HT1080 (cell line): ENCODE data around the gene OR14A2. TPM values are rescaled to one million over a fixed set of nuclear protein-coding genes. Genes with fewer than 3 reads are reported as not detected.
A peak's percentile ranks its signal among the peaks of the same experiment; 100 is the strongest.
"Not testable (repeated sequence)": the region's sequence is repeated elsewhere in the genome, so short reads cannot be mapped to it uniquely, and the experiment has no call there.

ENCODE experiments used
- DNase-seq: peaks from one replicate; pipeline ENCODE4 v3.0.0-alpha.2; 2015; ENCODE audit warnings: low read depth
- polyA plus RNA-seq, 2 experiments: library from polyadenylated mRNA; depleted of rRNA; stranded (reverse); fragments of >200 nt; gene quantifications; 2 replicates each; pipeline ENCODE4 v1.2.3, GENCODE V29; 2015
- total RNA-seq: library from RNA; depleted of rRNA; stranded (reverse); fragments of >200 nt; shearing (Covaris generic); gene quantifications from 2 replicates; pipeline ENCODE4 v1.2.3, GENCODE V29; 2014; rRNA removed

The OR14A2 gene
- total RNA-seq, result not detected in 2 replicates
- polyA plus RNA-seq (2015; cell fraction: cytosol; rRNA removed), result not detected in 2 replicates
- polyA plus RNA-seq (2015; cell fraction: nucleus; rRNA removed), result not detected in 2 replicates

- no peak for DNase-seq
Measured at GRCh38 chr1:247748041-247748440, at the start of gene OR14A2. OR14A2 (minus strand) TSS chr1:247748141.

DNA sequence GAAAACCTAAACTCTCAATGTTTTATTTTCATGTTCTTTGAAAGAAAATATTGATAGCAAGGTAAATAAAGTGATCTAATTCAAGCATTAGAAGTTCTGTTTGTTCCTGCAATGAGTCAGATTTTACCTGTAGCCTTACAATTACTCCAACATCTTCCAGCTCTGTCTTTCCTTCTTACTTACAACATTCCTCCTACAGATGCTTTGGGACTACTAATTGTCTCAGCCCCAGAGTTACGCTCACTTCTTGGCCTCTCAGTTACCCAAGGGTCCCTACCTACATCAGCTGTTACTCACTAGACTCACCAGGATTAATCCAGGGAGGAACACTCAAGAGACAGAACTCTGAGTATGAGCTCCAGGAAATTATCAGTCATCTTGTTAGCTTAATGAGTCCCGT, 49.6 kb upstream of the OR14A2 start:
- DNase-seq, result no peak

- DNase-seq, result no peak
Measured at GRCh38 chr1:247769603-247770002, 21.7 kb upstream of the OR14A2 start.

DNA sequence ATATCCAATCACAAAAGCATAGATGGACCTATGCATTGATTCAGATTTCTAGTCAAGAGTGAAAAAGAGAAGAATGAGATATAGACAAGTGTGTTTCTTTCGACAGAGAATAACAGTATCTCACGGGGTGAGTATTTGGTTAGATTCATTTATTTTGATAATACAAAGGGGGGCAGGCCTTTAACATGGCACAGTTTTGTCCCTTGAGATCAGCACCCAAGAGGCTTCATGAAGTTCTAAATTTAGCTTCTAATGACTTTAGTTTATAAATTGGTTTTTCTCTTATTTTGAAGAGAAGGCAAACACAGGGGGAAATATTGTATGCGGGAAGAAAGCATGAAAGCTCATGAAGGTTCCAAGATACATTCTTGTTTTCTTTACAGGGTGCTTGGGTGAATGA, 12.5 kb upstream of the OR14A2 start, which contains the start of gene OR1C1:
Gene OR1C1, minus strand, starts transcription at position 101 of the 400 bp plus-strand sequence. CDS start 2,150 bp downstream, outside the sequence.
- DNase-seq, result no peak

GRCh38 chr1:247754311-247754710, 6.4 kb upstream of the OR14A2 start:
- not testable (repeated sequence) for DNase-seq

DNA sequence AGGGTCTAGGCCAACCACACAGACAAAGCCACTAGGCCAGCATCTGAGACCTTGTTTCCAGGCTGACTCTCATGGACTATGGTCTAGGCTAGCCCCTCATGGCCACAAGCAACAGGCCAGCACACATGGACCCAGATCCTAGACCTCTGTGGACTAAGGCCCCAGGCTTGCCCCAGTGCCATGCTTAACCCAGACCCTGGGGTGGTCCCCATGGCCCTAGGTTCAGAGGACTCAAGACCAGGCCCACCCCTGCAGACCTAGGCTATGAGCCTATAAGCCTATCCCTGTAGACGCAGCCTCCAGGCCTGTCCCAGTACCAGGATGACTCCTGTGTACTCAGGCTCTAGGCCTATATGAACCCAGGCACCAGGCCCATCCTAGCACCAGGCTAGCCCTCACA, 1.9 kb upstream of the OR14A2 start:
- no peak for DNase-seq

DNA sequence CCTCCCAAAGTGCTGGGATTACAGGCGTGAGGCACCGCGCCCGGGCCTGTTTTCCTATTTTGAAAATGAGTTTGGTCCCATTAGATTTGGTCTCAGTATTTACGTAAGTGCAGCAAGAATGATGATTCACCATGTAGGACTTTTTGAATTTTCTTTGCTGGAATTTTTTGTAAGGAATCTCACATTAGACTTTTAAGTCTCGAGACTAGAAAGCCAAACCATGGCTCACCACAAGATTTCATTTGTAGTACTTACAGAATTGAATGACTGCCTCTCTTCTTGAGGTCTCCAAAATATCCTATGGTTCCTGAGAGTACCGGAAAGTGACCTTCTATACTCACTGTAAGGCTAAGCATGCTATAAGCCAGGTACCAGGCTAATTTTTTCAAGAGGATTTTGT, 325 bp downstream of the OR14A2 start:
- peak; percentile 63 for DNase-seq

DNA sequence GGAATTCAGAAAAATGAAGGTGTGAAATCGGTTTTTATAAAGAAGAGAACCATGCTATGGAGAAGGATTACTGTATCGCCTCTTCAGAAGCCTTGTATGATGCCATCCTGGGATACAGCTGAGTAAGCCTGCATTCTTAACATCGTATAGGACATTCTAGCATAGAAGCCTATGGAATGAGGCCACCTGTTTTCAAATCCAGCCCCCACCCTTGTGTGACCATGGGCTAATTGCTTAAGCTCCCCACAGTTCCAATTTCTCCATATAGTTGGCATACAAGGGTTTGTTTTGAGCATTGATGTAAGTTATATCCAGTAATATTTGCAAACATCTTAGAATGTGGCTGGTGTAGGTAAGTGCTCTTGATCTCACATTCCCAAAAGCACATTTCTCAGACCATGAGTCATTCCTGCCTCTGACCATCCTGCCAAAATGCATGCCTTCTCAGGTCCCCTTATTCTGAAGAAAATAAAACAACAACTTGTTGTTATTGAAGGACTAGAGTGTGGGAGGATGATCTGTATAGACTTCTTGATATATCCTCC, 1.5 kb downstream of the OR14A2 start:
- peak; percentile 23 for DNase-seq

GRCh38 chr1:247742215-247742760, 5.7 kb downstream of the OR14A2 start:
- DNase-seq, result peak; percentile 59

DNA sequence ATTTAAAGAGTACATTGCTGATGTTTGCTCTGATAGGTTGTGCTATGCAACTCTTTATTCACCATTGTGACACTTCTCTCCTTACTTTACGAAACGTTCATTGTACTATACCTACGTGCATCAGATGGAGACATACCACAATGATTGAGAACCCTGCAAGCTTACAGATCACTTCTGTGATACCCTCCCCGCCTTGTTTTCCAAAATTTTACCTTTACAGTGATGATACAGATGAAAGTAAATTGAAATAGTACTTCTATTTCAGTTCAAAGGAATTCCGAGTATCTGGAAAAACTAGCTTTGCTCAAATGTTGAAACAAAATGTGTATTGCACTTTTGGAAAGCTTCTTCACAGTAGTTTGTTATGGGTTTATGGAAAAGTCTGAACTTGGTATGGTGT, 6.2 kb downstream of the OR14A2 start:
- DNase-seq, result no peak

DNA sequence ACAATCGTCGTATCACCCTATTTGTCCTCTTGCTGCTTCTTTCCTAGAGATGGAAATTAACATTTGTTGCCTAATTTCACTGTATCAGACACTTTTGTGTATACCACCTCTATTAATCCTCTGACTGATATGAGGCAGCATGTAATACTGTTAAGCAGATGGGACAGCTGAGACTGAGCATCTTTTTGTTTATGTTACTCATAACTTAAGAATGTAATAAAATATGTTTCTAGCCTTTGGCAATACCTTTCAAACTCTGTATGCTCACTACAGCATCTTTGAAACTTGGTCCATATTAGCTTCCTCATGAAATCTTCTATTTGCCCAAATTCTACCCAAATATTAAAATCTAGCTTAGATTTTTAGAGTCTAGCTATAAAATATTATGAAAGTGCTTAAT, 7.2 kb downstream of the OR14A2 start:
- DNase-seq, result no peak

DNA sequence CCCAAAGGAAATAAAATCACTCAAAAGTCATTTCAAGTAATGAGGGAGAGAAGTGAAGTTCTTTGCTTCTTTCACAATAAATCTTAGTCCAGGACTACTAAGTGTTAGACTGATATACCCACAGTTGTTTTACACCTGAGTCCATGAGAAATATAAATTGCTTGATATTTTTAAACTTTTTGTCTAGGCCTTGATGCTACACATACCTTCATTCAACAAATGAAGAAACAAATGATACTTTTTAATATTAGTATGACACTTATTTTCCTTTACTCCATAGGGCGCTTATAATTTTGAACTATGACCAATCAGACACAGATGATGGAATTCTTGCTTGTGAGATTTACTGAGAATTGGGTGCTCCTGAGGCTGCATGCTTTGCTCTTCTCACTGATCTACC, 9.6 kb downstream of the OR14A2 start, which contains the start of gene OR14K1:
Gene OR14K1, plus strand, starts transcription at position 301 of the 400 bp plus-strand sequence. Its CDS starts 0 bp downstream, at position 301.
- DNase-seq, result no peak

- DNase-seq, result no peak
Measured at GRCh38 chr1:247721222-247721621, 26.7 kb downstream of the OR14A2 start.

DNA sequence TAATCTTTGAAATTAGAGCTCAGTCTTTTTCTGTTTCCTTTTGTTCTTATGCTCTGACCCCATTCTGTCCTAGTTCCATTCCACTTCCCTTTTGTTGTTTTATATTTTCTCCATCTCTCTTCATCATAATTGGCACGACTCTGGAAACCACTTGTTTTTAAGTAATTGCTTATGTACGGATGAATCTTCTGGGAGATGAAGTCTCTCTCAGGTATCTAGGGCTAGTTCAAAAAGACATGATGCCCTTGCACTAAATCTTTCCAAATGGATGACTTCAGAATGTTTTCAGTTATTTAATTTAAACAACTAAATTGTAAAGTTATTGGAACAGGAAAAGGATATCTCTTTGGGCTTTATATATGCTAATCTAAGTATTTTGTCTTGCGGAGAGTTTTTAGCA, 31.4 kb downstream of the OR14A2 start, which contains the start of gene OR6F1:
Gene OR6F1, minus strand, starts transcription at position 101 of the 400 bp plus-strand sequence. CDS start 3,891 bp downstream, outside the sequence.
- no peak for DNase-seq

- no peak for DNase-seq
Measured at GRCh38 chr1:247713753-247714152, 34.2 kb downstream of the OR14A2 start.

- DNase-seq, result not testable (repeated sequence)
Measured at GRCh38 chr1:247710681-247711080, 37.3 kb downstream of the OR14A2 start.

GRCh38 chr1:247701338-247701737, 46.6 kb downstream of the OR14A2 start:
- no peak for DNase-seq

DNA sequence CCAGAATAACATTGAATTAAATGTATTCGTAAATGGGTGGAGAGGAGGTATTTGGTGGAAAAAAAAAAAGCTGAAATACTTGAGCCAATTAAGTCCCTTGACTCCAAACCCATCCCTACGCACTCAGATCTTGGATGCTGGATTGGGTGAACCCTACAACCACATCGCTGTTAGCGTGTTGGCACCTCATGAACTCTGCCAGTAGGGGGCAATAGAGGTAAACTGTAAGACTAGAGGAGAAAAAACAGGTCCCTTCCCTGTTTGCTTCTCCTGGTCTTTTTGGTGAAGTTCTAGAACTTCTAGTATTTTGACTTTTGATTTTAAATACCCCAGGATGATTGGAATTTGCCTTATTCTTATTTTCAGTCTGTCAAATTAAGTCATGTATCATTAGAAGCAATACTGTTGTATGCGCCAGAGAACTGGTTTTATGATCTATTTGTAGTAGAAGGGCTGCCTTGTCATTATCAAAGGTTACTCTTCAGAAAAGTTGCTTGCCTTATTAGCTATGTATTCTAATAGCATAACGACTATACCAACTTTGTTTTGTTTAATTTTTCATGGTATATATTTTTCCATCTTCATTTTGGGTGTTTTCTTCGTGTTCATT, 66.5 kb downstream of the OR14A2 start:
- DNase-seq, result peak; percentile 64

GRCh38 chr1:247680171-247680570, 67.8 kb downstream of the OR14A2 start:
- no peak for DNase-seq

DNA sequence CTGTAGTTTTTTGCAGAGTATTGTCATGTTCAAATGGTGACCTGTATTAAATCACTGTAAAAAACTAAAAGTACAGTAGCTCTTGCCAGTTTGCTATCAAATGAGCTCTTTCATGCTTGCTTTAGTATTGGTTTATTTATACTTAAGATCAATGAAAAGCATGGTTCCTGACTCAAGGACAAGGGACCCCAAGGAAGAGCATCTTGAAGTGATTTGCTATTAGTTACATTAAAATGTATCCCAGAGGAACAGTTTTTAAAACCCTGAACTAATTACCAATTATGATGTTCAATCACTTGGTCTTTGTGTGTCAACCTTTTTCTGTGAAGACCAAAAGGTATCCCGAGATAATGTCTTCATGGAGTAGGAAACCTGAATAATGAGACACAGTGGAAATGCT, 68.3 kb downstream of the OR14A2 start, which contains the start of gene OR13G1:
Gene OR13G1, minus strand, starts transcription at position 101 of the 400 bp plus-strand sequence. CDS start 6,698 bp downstream, outside the sequence.
- no peak for DNase-seq
